ENCODE results near the gene KRT73. TPM values are rescaled to one million over a fixed set of nuclear protein-coding genes. Genes with fewer than 3 reads are reported as not detected.

KRT73 gene
- total and polyA plus RNA-seq, 3 donors from 2014 or later, result 0.16 TPM; not detected in 2

- no peaks in the 10 kb centered on the region for H3K27me3 ChIP-seq
- no peaks in the 10 kb centered on the region for H3K4me1 ChIP-seq
- H3K9me3 ChIP-seq, result no peaks in the 10 kb centered on the region
- TF ChIP-seq POLR2A (IDR thresholded peaks at IDR 0.05) (no peak), CTCF (IDR thresholded peaks at IDR 0.05) (no peak)
- H3K4me3 ChIP-seq, result no peak overlapping the region
- intact Hi-C loops (cut with DNase I; ENCODE audit: low total_unique reads), result no loop called here
- no peaks in the 10 kb centered on the region for H3K36me3 ChIP-seq (ENCODE audit: low read depth, missing control alignments)
- no peak for DNase-seq
- H3K27ac ChIP-seq, result no peak overlapping the region
- WGBS, 2 donors, result 83 to 94% methylated on average over 5 to 10 of the region's 10 CpGs
Observed at GRCh38 chr12:52614381-52615207, 3.8 kb downstream of the KRT73 start.

GRCh38 chr12:52613384-52614030 lies 4.9 kb downstream of the KRT73 start:
- Histone ChIP-seq H3K9me3 (no peaks in the 10 kb centered on the region), H3K4me1 (no peaks in the 10 kb centered on the region), H3K36me3 (ENCODE audit: low read depth, missing control alignments) (no peaks in the 10 kb centered on the region), H3K27me3 (no peaks in the 10 kb centered on the region), H3K4me3 (no peak overlapping the region), H3K27ac (no peak overlapping the region)
- TF ChIP-seq CTCF (IDR thresholded peaks at IDR 0.05) (no peak), POLR2A (IDR thresholded peaks at IDR 0.05) (no peak)
- no peak for DNase-seq
- WGBS, 2 donors, result 92 to 94% methylated on average over 7 to 9 of the region's 9 CpGs
- intact Hi-C loops (cut with DNase I; ENCODE audit: low total_unique reads), result no loop called here

- H3K9me3 ChIP-seq, result no peaks in the 10 kb centered on the region
- no peak for DNase-seq
- H3K4me3 ChIP-seq, result no peak overlapping the region
- H3K36me3 ChIP-seq (ENCODE audit: low read depth, missing control alignments), result no peaks in the 10 kb centered on the region
- H3K27me3 ChIP-seq, result no peaks in the 10 kb centered on the region
- 88 to 91% methylated on average over 5 of the region's 5 CpGs for WGBS, 2 donors
- no peak for TF ChIP-seq POLR2A (IDR thresholded peaks at IDR 0.05)
- no peak for TF ChIP-seq CTCF (IDR thresholded peaks at IDR 0.05)
- intact Hi-C loops (cut with DNase I; ENCODE audit: low total_unique reads), result no loop called here
- H3K27ac ChIP-seq, result no peak overlapping the region
- no peaks in the 10 kb centered on the region for H3K4me1 ChIP-seq
Observed at GRCh38 chr12:52612431-52613383, 5.7 kb downstream of the KRT73 start.

- intact Hi-C loops (cut with DNase I; ENCODE audit: low total_unique reads), result no loop called here
- TF ChIP-seq POLR2A (IDR thresholded peaks at IDR 0.05) (no peak), CTCF (IDR thresholded peaks at IDR 0.05) (no peak)
- WGBS, 2 donors, result 93 to 98% methylated on average over 6 of the region's 6 CpGs
- no peaks in the 10 kb centered on the region for H3K27me3 ChIP-seq
- no peak overlapping the region for H3K4me3 ChIP-seq
- H3K36me3 ChIP-seq (ENCODE audit: low read depth, missing control alignments), result no peaks in the 10 kb centered on the region
- H3K9me3 ChIP-seq, result no peaks in the 10 kb centered on the region
- no peak for DNase-seq
- H3K27ac ChIP-seq, result no peak overlapping the region
- H3K4me1 ChIP-seq, result no peaks in the 10 kb centered on the region
Observed at GRCh38 chr12:52611080-52611468, 7.3 kb downstream of the KRT73 start.
